ENCODE data around the gene TOMM6. TPM values are rescaled to one million over a fixed set of nuclear protein-coding genes. Genes with fewer than 3 reads are reported as not detected.
A peak's percentile ranks its signal among the peaks of the same experiment; 100 is the strongest.

Gene TOMM6
- 130 and 184 TPM in 2 replicates for polyA plus RNA-seq
- polyA minus RNA-seq = 42.4 and 43.1 TPM in 2 replicates

DNA sequence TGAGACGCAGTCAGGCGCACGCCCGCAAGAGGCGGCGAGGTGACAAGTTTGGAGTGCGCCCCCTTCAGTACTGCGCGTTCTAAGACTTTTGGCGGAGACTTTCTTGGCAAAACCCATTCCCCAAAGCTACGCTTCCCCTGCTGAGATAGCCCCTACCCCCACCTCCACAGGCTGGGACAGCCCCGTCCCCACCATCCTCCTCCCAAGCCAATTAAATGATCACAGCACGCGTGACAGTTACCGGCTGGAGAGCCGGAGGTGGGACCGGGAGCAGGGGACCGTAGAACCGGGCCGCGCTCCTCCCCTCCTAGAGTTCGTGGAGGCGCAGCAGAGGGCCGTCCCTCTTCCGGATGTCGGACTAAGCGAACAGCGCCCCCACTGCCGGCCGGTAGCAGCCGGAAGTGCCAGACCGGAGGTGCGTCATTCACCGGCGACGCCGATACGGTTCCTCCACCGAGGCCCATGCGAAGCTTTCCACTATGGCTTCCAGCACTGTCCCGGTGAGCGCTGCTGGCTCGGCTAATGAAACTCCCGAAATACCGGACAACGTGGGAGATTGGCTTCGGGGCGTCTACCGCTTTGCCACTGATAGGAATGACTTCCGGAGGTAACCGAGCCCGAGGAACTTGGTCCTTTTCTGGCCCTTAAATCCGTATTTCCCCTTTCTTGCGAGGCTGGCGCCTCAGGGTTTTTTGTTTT is at the start of gene TOMM6:
Gene TOMM6, plus strand, starts transcription at position 476 of the 699 bp plus-strand sequence. Its CDS starts 4 bp downstream, at position 480.
- TF ChIP-seq MXI1 (conservative IDR thresholded peaks at IDR 0.05; ENCODE audit: poor library complexity, severe bottlenecking) (peak; percentile 94), RAD21 (conservative IDR thresholded peaks at IDR 0.05) (no peak), TAF1 (IDR thresholded peaks at IDR 0.05; ENCODE audit: low read depth) (peak; percentile 77), EZH2 (IDR thresholded peaks at IDR 0.05; ENCODE audit: borderline replicate concordance, insufficient read depth, low read length, poor library complexity, severe bottlenecking) (no peak), SMC3 (conservative IDR thresholded peaks at IDR 0.05; ENCODE audit: poor library complexity) (peak; percentile 29), POLR2AphosphoS5 (IDR thresholded peaks at IDR 0.05) (peak; percentile 83), EP300 (conservative IDR thresholded peaks at IDR 0.05; ENCODE audit: poor library complexity, severe bottlenecking) (peak; percentile 47)
- TF ChIP-seq, protein P1, sequence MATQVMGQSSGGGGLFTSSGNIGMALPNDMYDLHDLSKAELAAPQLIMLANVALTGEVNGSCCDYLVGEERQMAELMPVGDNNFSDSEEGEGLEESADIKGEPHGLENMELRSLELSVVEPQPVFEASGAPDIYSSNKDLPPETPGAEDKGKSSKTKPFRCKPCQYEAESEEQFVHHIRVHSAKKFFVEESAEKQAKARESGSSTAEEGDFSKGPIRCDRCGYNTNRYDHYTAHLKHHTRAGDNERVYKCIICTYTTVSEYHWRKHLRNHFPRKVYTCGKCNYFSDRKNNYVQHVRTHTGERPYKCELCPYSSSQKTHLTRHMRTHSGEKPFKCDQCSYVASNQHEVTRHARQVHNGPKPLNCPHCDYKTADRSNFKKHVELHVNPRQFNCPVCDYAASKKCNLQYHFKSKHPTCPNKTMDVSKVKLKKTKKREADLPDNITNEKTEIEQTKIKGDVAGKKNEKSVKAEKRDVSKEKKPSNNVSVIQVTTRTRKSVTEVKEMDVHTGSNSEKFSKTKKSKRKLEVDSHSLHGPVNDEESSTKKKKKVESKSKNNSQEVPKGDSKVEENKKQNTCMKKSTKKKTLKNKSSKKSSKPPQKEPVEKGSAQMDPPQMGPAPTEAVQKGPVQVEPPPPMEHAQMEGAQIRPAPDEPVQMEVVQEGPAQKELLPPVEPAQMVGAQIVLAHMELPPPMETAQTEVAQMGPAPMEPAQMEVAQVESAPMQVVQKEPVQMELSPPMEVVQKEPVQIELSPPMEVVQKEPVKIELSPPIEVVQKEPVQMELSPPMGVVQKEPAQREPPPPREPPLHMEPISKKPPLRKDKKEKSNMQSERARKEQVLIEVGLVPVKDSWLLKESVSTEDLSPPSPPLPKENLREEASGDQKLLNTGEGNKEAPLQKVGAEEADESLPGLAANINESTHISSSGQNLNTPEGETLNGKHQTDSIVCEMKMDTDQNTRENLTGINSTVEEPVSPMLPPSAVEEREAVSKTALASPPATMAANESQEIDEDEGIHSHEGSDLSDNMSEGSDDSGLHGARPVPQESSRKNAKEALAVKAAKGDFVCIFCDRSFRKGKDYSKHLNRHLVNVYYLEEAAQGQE (IDR thresholded peaks at IDR 0.05; ENCODE audit: borderline replicate concordance) = peak; percentile 50
- TF ChIP-seq, protein P2, sequence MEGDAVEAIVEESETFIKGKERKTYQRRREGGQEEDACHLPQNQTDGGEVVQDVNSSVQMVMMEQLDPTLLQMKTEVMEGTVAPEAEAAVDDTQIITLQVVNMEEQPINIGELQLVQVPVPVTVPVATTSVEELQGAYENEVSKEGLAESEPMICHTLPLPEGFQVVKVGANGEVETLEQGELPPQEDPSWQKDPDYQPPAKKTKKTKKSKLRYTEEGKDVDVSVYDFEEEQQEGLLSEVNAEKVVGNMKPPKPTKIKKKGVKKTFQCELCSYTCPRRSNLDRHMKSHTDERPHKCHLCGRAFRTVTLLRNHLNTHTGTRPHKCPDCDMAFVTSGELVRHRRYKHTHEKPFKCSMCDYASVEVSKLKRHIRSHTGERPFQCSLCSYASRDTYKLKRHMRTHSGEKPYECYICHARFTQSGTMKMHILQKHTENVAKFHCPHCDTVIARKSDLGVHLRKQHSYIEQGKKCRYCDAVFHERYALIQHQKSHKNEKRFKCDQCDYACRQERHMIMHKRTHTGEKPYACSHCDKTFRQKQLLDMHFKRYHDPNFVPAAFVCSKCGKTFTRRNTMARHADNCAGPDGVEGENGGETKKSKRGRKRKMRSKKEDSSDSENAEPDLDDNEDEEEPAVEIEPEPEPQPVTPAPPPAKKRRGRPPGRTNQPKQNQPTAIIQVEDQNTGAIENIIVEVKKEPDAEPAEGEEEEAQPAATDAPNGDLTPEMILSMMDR (IDR thresholded peaks at IDR 0.05; ENCODE audit: poor library complexity, severe bottlenecking) = peak; percentile 98
- Histone ChIP-seq H3K9me2 (ENCODE audit: insufficient read depth, low read length) (no peaks in the 10 kb centered on the region), H3K4me2 (ENCODE audit: low read length) (peak within 1 kb of the TSS; percentile 78), H3K9ac (ENCODE audit: low read length) (peak within 1 kb of the TSS; percentile 75), H3K9me3 (ENCODE audit: low read length) (no peaks in the 10 kb centered on the region), H3K79me2 (replicated peaks; ENCODE audit: insufficient read depth, low read length) (peaks cover 3% of the 10 kb centered on the region), H3K27me3 (ENCODE audit: insufficient read depth, low read depth, low read length) (no peaks in the 10 kb centered on the region), H2AFZ (ENCODE audit: low read depth, low read length) (peak within 1 kb of the TSS; percentile 52), H3F3A (ENCODE audit: insufficient read depth, low read length, poor library complexity, severe bottlenecking) (no peaks in the 10 kb centered on the region), H3K4me3 (ENCODE audit: low read length) (peak within 1 kb of the TSS; percentile 76), H4K20me1 (ENCODE audit: insufficient read depth) (no peaks in the 10 kb centered on the region), H3K27ac (ENCODE audit: low read length) (peak within 1 kb of the TSS; percentile 79), H3K36me3 (ENCODE audit: insufficient read depth, low read length) (no peaks in the 10 kb centered on the region)

DNA sequence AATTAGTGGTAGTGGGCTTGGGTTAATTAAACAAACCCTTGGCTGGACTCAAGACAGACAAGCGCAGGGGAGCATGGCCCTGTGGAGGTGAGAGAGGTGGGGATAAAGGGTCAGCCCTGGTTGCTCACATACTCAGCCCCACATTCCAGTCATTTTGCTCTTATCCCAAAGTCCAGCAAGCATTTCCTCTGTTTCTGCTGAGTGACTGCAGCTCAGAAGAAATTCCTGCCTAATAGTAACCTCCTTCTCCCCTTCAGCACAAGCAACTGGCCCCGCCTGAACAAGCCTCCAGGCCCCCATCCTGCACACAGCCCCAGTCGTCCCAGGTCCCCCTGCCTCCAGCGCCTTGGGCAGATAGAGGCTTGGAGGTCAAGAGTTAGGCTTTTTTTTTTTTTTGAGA is 48.5 kb upstream of the TOMM6 start:
- no peak overlapping the region for H3K27ac ChIP-seq (ENCODE audit: low read length)

More for the DNA sequence above, 48.5 kb upstream of the TOMM6 start:
- H3K36me3 ChIP-seq (ENCODE audit: insufficient read depth, low read length) = no peaks in the 10 kb centered on the region
- H3K9me3 ChIP-seq (ENCODE audit: low read length) = no peaks in the 10 kb centered on the region
- TF ChIP-seq POLR2AphosphoS5 (IDR thresholded peaks at IDR 0.05) = no peak
- TF ChIP-seq EZH2 (IDR thresholded peaks at IDR 0.05; ENCODE audit: borderline replicate concordance, insufficient read depth, low read length, poor library complexity, severe bottlenecking) = no peak
- no peak for TF ChIP-seq TAF1 (IDR thresholded peaks at IDR 0.05; ENCODE audit: low read depth)
- TF ChIP-seq, protein P2 (IDR thresholded peaks at IDR 0.05; ENCODE audit: poor library complexity, severe bottlenecking) = no peak
- no peak overlapping the region for H3K4me2 ChIP-seq (ENCODE audit: low read length)
- H3K79me2 ChIP-seq (replicated peaks; ENCODE audit: insufficient read depth, low read length) = no peaks in the 10 kb centered on the region
- H4K20me1 ChIP-seq (ENCODE audit: insufficient read depth) = no peaks in the 10 kb centered on the region
- H3F3A ChIP-seq (ENCODE audit: insufficient read depth, low read length, poor library complexity, severe bottlenecking) = no peaks in the 10 kb centered on the region
- H3K9ac ChIP-seq (ENCODE audit: low read length) = no peak overlapping the region
- peaks cover 11% of the 10 kb centered on the region for H3K27me3 ChIP-seq (ENCODE audit: insufficient read depth, low read depth, low read length)
- H3K9me2 ChIP-seq (ENCODE audit: insufficient read depth, low read length) = no peaks in the 10 kb centered on the region
- no peak overlapping the region for H2AFZ ChIP-seq (ENCODE audit: low read depth, low read length)
- no peak overlapping the region for H3K4me3 ChIP-seq (ENCODE audit: low read length)
